22Rv1 (cell line): Measurements from ENCODE around the gene RNF25.

ENCODE experiments used
- ZFX ChIP-seq: fragments of 450-650 bp; IDR thresholded peaks from 2 replicates; pipeline ENCODE4 v1.6.1; 2017; ENCODE audit warnings: antibody characterized with exemption, borderline replicate concordance
- TF ChIP-seq, protein P1 (sequence below): fragments of 450-650 bp; IDR thresholded peaks from 2 replicates; pipeline ENCODE4 v1.5.1; 2017; ENCODE audit warnings: mild to moderate bottlenecking

GRCh38 chr2:218698885-218699284, 27.1 kb upstream of the RNF25 start:
- TF ChIP-seq, protein P1, sequence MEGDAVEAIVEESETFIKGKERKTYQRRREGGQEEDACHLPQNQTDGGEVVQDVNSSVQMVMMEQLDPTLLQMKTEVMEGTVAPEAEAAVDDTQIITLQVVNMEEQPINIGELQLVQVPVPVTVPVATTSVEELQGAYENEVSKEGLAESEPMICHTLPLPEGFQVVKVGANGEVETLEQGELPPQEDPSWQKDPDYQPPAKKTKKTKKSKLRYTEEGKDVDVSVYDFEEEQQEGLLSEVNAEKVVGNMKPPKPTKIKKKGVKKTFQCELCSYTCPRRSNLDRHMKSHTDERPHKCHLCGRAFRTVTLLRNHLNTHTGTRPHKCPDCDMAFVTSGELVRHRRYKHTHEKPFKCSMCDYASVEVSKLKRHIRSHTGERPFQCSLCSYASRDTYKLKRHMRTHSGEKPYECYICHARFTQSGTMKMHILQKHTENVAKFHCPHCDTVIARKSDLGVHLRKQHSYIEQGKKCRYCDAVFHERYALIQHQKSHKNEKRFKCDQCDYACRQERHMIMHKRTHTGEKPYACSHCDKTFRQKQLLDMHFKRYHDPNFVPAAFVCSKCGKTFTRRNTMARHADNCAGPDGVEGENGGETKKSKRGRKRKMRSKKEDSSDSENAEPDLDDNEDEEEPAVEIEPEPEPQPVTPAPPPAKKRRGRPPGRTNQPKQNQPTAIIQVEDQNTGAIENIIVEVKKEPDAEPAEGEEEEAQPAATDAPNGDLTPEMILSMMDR = no peak
- TF ChIP-seq ZFX = no peak
